HG03558 (cell line): ENCODE measurements around the gene FAM131B.
"Not testable (repeated sequence)": the region's sequence is repeated elsewhere in the genome, so short reads cannot be mapped to it uniquely, and the experiment has no call there.

Source experiments
- ATAC-seq: cut with Tn5 transposase; IDR thresholded peaks from one replicate; pipeline ENCODE4 v1.9.1; 2021; ENCODE audit warnings: moderate number of reproducible peaks; ENCODE audit not compliant: unreplicated experiment; ENCODE audit errors: extremely low read depth

FAM131B gene

DNA sequence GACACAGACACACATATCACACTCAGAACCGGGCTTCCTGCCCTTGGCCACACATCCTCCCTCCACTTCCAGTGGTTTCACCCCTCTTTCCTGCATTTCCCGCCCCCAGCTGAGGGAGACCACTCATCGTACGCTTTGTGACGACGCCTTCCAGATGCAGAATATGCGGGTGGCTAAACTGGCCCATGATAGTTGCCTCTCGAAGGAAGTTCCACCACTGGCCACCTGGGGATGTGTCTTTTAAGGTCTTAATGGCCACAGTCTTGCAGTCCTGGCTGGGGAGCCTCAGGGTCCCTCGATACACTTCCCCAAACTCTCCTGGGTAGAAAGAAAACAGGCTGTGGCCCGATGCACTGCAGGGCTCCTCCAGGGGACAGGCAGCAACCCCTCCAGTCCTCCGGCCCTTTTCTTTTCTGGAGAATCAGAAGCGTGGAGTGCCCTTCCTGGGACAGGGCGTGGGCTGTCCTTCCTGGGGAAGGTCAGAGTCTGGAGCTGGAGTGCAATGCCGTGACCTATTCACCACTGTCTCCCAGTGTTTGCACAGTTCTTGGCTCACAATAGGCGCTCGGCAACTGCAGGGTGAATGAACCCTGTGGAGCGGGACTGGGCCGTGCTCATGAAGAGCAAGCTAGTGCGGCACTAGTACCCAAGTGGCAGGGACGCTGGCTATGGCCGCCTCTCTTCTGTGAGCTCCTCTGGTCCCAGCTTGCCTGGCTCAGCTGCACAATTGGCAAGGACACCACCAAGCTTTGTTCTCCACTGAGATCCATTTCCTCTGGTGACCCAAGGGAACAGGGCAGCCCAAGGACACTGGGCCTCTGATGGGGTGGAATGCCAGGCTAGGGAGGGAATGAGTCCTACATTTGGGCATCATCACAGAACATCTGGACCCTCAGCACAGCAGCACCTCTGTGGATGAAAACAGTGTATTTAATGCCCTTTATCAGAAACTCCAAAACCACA lies 33.0 kb upstream of the FAM131B start:
- no peak for ATAC-seq

DNA sequence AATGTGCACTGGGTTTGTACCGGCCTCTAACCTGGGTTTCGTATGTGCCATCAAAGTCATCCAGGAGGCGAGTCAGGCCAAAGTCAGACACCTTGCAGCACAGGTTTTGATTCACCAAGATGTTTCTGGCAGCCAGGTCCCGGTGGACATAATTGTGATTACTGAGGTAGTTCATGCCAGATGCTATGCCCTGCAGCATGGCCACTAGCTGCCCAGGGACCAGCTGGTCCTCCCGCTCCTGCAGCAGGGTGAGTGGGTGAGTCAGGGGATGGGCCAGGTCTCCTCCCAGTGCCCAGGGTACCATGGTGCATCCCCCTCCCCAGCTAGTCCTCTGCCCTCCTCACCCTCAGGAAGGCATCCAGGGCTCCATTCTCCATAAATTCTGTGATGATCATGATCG lies 32.3 kb upstream of the FAM131B start:
- no peak for ATAC-seq

DNA sequence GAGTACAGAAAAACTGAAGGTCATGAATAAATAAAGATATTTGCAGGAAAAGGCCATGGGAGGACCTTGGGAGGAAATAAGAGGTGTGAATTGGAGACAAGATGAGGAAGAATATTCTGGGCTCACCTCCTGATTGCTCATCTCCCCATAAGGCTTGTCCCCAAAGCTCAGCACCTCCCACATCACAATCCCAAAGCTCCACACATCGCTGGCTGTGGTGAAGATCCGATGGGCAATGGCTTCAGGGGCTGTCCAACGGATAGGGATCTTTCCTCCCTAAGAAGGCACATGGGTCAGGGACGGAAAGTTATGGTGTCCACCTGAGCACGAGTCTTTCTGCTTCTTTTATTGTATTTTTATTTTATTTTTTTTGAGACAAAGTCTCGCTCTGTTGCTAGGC lies 31.6 kb upstream of the FAM131B start:
- no peak for ATAC-seq

DNA sequence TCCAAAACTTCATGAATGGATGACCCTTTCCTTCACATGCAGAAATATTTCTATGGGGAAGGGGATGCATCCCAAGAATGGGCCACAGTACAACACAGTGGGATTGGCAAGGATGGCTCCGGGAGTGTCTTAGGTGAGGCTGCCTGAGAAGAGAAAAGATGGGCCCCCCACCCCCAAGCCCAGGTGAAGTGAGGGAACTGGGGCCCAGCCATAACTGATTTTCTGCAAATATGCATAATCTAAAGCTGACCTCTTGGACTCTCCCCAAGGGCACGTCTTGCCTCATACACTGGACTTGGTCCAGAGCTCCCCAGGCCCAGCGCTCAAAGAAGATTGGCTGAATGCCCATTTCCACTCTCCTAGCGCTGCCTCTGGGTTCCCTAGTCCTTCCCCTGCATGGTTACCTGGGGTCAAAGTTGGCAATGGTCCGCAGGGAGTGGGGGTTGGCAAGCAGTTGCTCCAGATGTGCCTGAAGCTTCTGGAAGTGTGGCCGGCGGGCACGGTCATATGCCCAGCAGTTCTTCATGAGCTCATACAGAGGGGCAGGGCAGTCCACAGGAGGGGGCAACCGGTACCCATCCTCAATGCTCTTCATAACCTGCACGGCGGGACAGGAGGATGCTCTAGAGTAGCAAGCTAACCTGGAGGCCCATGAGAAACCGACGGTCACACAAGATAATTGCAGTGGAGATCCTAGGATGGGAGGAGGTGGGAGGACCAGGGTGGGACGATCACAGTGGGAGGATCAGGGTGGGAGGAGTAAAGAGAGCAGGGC lies 30.9 kb upstream of the FAM131B start:
- no peak for ATAC-seq

DNA sequence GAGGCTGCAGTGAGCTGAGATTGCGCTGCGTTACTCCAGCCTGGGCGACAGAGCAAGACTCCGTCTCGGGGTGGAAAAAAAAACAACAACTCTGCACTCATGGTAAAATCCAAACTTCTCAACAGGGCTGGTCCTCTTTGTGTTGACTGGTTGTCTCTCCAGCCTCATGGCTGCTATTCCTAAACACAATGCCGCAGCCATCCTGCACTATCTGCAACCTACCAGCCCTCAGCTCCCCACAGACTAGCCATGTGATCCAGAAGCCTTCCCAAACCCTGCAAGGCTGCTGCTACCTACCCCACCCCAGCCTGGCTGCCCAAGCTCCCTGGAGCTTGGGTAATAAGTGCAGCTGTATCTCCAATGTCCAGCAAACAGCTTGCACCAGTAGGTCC lies 30.4 kb upstream of the FAM131B start:
- no peak for ATAC-seq

DNA sequence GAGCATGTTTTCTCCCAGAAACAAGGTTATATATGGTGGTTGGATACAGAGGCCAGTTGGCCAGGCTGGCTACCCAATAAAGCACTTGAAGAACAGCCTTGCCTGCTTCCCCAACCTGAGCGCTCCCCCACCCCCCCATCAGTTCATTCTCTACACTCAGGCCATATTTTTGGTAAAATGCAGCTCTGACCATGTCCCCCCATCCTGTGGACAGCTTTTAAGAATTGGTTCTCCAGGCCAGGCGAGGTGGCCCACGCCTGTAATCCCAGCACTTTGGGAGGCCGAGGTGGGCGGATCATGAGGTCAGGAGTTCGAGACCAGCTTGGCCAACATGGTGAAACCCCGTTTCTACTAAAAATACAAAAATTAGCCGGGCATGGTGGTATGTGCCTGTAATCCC lies 29.9 kb upstream of the FAM131B start:
- not testable (repeated sequence) for ATAC-seq

DNA sequence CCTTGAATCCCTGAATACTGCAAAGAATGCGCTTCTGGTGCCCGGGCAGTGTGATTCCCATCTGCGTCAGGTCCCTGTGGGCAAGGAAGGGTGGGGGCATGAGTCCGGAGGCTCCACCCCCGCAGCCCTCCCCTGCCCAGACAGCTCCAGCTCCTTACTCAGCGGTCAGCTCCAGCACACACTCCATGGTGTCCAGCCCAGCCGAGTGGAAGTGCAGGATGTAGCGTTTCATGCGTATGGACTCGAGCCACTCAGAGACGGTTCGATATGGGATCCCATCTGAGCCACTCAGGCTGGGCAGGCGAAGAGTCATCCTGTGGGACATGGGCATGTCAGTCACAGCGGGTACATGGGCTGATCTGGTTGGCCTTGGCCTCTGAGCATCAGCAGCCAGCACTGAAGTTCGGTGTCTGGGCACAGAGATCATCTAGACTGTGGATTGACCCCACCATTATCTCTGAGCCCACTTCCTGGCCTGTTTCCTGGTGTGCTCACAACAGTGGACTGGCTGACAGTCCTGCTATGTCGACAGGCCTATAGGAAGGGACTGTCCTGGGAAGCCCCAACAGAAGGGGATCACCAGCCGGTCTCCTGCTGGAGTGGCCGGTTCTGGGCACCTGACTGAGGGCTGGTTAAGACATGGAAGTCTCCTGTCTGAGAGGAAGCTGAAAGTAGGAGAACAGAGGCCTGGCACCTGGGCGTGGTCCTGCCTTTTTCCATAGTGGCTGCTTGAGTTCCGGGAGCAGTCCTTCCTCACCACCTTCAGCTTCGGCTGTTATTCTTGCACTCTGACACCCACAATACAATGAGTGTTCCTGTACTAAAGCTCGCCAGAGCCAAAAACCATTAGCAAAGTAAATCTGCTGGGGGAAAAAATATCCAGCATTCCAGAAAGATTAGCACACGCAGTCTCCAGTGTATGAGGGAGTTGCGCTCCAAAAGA lies 29.2 kb upstream of the FAM131B start:
- ATAC-seq = no peak

DNA sequence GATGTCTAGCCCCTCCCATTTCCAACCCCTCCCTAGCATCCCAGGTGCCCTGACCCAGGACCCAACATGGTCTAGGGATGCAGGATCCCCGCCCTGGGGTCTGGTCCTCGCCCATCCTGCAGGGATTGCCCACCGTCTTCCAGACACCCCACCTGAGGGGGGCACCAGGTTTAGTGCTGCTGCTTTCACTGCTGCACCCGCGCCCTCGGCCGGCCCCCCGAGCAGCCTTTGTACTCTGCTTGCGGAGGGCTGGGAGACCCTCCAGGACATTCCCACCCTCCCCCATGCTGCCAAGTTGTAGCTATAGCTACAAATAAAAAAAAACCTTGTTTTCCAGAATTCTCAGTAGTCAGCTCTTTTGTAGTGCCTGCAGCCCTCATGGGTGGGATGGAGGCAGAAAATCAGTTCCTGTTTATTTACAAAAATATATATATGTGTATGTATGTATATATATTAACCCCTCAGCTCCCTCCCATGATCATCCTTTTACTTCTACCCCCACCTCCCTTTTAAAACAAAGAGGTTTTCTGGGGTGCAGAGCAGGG lies 28.3 kb upstream of the FAM131B start:
- no peak for ATAC-seq

DNA sequence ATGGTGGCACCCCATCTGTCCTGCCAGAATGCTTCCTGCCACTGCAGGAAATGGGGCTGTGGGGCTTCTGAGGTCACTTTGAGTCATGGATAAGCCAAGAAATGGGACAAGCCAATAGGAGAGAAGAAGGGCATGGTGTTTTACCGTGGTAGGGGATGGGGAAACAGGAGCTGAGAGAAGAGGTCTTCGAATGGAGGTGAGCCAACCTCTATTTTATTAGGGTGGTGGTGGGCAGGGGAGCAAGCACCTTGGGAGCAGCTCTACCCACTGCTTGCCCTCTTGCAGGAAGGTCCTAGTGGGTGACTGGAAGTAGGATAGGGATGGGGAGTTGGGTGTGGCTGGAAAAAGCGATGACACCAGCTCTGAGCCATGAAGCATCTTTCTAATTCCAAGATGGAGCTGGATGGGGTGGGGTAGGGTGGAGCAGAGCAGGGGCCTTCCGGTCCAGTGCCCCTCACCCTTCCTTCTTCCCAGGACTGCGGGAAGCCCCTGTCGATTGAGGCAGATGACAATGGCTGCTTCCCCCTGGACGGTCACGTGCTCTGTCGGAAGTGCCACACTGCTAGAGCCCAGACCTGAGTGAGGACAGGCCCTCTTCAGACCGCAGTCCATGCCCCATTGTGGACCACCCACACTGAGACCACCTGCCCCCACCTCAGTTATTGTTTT lies 27.7 kb upstream of the FAM131B start:
- ATAC-seq = no peak

DNA sequence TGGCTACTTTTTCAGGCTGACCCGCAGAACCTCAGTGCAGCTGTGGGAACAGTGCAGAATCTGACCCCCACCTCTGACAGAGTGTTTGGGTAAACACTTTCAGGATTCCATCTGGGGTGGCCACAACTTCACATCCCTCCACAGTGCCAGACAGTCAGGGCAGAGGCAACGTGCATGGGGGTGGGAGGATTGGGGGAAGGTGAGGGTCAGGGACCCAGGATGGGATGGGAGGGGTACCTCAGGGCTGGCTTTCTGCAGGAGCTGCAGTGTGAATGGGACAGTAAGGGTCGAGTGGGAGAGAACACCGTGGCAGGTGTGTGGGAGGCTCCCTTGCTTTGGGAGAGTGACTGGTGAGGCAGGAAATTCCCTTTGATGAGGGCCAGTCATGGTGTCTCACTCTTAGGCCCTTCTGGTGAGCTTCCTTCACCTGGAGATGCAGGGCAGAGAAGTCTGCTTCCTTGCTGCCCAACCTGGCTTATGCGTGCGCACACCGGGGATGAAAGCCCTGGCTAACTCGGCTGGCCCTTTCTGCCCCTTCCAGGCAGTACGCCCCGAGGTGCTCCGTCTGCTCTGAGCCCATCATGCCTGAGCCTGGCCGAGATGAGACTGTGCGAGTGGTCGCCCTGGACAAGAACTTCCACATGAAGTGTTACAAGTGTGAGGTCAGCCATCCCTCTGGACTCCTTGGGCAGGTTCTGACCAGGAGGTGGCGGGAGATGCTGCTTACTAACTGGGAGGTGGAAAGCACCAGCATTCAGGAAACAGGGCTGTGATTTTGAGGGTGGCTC lies 27.0 kb upstream of the FAM131B start:
- ATAC-seq = no peak

DNA sequence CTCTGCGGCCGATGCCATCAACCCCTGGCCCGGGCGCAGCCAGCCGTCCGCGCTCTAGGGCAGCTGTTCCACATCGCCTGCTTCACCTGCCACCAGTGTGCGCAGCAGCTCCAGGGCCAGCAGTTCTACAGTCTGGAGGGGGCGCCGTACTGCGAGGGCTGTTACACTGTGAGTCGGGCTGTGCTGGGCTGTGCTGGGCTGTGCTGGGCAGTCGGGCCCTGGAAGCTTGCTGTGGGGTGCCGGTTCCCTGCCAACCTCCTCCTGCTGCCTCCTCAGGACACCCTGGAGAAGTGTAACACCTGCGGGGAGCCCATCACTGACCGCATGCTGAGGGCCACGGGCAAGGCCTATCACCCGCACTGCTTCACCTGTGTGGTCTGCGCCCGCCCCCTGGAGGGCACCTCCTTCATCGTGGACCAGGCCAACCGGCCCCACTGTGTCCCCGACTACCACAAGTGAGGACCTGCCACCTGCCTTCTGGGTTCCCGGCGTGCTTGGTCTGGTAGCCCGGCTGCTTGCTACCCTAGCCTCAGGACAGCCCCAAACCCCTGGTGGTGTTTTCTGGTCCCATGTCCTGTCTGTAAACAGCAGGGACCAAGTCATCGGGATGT lies 26.1 kb upstream of the FAM131B start:
- no peak for ATAC-seq

DNA sequence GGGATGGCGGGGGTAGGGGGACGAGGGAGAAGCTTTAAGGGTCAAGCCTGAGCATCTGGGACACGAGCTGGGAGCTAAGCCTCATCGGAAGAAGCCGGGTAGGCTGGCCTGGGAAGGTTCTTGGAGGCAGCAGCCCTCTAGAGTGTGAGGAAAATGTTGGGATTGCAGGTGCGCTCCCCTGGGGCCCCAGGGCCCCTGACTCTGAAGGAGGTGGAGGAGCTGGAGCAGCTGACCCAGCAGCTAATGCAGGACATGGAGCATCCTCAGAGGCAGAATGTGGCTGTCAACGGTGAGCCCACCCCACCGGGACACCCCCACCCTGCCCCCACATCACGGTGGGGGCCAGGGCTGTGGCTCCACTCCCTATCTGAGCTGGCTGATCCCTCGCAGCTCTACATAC lies 25.5 kb upstream of the FAM131B start:
- no peak for ATAC-seq

DNA sequence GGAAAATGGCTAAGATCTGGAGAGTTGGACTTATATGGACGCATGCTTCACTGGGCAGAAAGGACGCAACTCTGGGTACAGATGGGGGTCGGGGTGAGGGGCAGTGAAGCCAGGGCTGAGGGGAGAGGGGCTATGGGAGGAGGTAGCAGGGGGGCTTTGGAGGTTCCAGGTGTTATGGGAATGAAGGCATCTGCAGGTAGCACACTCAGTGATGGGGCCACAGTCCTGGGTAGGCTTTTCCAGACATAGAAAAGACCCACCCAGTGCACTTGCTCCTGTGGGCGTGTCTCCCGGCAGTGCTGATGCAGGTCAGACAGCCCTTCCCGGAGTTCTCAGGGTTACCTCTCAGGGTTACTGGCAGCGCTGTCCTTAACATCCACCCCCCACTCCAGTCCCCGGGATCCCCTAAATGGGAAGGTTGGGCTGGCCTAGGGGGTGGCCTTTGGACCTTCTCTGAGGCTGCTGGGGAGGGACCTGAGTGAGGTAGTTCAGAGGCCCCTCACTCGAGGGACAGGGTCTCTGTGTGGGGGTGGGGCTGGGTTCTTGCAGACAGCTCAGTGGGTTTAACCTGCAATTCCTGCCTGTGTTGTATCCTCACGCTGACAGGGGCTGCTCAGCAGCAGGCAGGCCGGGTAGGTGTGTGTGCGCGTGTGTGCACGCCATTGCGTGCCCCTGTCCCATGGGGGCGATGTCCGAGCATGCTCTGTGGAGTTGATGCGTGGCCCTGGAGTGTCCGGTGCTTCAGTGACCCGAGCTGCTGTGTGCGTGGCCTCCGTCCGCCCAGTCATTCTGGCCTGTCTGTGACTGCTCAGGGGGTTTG lies 24.9 kb upstream of the FAM131B start:
- no peak for ATAC-seq

DNA sequence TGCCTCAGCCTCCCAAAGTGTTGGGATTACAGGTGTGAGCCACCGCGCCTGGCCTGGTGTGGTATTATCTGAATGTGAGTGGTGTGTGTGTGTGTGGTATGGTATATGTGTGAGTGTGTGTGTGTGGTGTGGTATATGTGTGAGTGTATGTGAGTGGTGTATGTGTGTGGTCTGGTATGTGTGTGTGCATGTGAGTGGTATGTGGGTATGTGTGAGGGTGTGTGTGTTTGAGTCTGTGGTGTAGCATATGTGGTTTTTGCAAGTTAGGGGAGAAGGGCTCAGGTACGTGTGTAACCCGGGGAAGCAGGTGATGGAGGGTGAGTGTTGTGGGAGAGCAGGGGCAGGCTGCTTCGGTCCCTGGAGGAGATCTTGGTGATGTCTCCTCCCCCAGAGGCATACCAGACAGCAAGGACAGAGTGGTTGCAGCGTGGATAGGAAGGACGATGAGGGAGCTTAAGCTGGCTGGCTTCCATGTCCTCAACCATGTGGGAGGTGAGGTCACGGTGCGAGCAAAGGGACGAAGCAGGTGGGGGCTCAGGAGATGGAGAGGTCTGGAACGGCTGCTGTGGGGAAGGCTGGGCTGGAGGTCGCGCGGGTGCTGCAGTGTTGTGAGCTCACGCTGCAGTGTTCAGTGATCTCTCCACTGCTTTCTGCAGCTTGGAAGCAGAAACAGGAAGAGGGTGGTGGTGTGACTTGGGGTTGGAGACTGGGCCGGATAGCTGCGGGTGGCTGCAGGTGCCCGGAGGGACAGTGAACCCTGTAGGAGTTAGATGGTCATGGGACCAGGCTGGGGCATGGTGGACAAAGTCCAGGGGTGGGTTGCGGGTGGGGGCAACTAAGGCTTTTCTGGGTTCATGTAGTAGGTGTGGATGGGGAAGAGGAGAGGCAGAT lies 23.6 kb upstream of the FAM131B start:
- ATAC-seq = no peak

DNA sequence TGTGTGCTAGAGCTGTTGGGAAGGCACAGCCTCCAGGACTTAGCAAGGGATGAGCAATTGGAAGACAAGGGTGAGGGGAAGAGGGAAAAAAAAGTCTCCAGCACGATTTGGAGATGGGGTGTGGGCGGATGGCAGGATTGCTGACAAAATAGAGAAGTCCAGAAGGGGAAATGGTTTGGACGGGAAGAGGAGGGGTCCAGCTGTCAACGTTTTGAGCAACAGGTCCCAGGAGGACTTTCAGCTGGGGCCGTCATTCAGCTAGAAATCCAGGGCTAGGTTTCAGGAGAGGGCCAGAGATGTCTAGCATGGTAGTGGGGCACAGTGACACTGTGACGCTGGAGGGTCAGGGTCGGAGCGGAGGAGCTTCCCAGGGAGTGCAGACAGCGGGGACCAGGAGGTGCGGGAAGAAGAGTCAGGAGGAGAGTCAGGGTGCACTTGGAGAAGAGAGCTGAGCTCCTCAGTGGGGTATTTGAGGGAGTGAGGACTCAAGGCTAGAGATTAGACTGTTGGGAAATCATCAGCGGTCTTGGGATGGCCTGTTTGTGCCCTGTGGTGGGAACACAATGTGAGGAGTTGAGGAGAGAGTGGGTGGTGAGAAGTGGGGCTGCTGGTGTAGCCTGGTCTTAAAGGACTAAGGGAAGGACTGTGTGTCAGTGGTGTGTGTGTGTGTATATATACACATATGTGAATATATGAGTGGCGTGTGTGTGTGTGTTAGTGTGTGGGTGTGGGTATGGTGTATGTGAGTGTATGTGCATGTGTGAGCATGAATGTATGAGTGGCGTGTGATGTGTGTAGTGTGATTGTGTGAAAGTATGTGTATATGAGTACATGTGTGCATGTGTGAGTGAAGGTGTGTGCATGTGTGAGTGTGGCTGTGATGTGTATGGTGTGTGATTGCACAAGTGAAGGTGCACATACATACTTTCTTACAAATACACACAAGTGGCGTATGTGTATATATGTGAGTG lies 22.4 kb upstream of the FAM131B start:
- ATAC-seq = no peak
